Measurements from ENCODE around the gene POMP. TPM values are rescaled to one million over a fixed set of nuclear protein-coding genes. Genes with fewer than 3 reads are reported as not detected.

POMP gene
- total RNA-seq, 3 donors from 2014 or later, result 56.9 to 68.4 (median 60.2) TPM

DNA sequence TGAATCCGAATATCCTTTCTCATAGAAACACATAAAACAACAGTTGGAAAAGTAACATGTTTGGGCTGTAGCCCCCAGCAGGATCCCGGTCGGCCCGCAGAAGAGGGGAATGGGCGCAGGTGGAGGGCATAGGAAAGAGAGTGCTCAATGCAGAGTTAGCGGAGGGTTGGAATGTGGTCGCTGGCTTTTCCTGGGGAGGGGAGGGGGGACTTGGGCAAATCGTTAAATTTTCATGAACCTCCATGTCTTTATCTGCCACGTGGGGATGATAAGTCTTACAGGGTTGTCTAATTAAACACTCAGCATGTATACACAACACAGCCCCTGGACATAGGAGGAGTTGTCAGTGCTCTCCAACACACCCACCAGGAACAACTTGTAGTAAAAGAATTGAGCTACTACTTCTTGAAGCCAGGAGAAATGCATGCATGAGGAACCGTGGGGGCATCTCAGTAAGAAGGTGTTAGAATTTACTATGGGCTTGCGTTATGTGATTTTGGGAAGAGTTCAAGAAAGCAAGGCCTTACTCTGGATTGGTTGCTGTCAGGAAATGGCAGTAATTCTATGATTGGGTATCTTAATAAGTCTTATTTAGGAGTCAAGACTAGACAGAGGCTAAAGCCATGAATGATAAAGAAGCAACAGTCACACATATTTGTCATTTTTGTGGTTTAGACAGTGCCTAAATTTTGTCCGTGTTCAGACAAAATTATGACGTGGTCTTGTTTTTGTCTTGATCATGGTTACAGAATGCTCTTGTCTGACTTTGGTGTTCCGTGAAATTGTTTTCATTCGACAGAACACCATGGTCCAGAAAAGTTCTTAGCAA is 60.5 kb downstream of the POMP start:
- no peak for ATAC-seq
- Histone ChIP-seq H3K4me3 (peak overlapping the region; percentile 54), H3K4me1 (ENCODE audit: low read depth) (peaks cover 11% of the 10 kb centered on the region), H3K9me3 (no peaks in the 10 kb centered on the region), H3K36me3 (ENCODE audit: low read depth) (no peaks in the 10 kb centered on the region)
- DNase-seq, result no peak
- intact Hi-C loops (cut with DNase I, micrococcal nuclease), result no loop called here
- TF ChIP-seq, protein P1, sequence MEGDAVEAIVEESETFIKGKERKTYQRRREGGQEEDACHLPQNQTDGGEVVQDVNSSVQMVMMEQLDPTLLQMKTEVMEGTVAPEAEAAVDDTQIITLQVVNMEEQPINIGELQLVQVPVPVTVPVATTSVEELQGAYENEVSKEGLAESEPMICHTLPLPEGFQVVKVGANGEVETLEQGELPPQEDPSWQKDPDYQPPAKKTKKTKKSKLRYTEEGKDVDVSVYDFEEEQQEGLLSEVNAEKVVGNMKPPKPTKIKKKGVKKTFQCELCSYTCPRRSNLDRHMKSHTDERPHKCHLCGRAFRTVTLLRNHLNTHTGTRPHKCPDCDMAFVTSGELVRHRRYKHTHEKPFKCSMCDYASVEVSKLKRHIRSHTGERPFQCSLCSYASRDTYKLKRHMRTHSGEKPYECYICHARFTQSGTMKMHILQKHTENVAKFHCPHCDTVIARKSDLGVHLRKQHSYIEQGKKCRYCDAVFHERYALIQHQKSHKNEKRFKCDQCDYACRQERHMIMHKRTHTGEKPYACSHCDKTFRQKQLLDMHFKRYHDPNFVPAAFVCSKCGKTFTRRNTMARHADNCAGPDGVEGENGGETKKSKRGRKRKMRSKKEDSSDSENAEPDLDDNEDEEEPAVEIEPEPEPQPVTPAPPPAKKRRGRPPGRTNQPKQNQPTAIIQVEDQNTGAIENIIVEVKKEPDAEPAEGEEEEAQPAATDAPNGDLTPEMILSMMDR (IDR thresholded peaks at IDR 0.05), result peak; percentile 1

DNA sequence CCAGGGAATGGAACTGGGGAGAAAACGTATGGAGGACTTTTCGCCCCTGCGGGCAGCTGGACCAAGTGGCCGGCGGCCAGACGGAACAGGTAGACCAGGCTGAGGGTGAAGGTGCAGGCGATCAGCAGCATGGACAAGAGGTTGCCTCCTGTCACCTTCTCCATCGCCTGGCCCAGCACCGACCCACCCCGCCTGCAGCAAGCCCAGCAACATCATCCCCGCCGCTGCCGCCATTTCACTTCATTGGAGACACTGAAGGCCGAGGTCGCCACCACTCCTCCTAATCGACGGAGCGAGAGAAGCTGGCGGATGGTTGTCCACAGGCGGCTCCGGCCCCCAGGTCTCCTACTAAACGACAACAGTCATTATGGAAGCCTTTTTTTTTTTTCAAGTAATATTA is 64.9 kb downstream of the POMP start:
- DNase-seq (no peak), ATAC-seq (no peak)
- intact Hi-C loops (cut with DNase I, micrococcal nuclease), result no loop called here
- no peak overlapping the region for H3K4me3 ChIP-seq
- H3K9me3 ChIP-seq, result no peaks in the 10 kb centered on the region
- no peaks in the 10 kb centered on the region for H3K4me1 ChIP-seq (ENCODE audit: low read depth)
- TF ChIP-seq, protein P1 (IDR thresholded peaks at IDR 0.05), result no peak
- H3K36me3 ChIP-seq (ENCODE audit: low read depth), result no peaks in the 10 kb centered on the region

DNA sequence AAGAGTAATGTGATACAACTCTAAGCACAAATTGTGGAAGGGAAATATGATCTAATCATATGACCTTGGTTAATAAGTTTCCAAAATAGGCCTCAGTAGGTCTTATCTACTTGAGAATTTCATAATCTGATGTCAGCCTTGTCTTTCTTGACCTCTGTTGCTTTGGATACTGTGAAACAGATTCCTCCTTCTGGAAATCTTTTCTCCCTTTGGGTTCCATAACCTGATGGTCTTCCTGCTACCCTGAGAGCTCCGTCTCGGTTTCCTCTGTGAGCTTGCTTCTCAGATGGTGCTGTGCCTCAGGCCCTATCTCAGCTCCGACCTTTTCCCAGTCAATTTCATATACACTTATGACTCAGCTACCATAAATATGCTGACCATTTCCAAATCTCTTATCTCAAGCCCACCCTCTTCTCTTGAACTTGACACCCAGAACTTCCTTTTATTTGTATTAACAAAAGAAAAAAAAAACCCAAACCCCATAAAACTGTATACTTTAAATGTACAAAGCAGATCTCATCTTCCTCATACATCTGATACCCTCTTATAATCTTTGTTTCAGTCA is 66.2 kb downstream of the POMP start:
- DNase-seq (no peak), ATAC-seq (peak; percentile 28)
- Histone ChIP-seq H3K4me1 (ENCODE audit: low read depth) (no peaks in the 10 kb centered on the region), H3K36me3 (ENCODE audit: low read depth) (no peaks in the 10 kb centered on the region), H3K9me3 (no peaks in the 10 kb centered on the region), H3K4me3 (no peak overlapping the region)
- TF ChIP-seq, protein P1 (IDR thresholded peaks at IDR 0.05), result no peak
- intact Hi-C loops (cut with DNase I, micrococcal nuclease), result no loop called here

Other genes with a start within 250 kb of the POMP start
- 1 to 10 TPM; 3.8 to 9.2 (median 4.0) TPM for gene FLT1, start 164.0 kb upstream of the POMP start, total RNA-seq
- 10 to 100 TPM; 43.0 to 65.5 (median 46.3) TPM for gene SLC46A3, start 59.8 kb downstream of the POMP start, total RNA-seq
- gene MTUS2, start 161.2 kb downstream of the POMP start, total RNA-seq, result under 1 TPM; 0.09 to 0.85 (median 0.60) TPM